ENCODE data around the gene EPB41L5. TPM values are rescaled to one million over a fixed set of nuclear protein-coding genes. Genes with fewer than 3 reads are reported as not detected.

Gene EPB41L5
- total RNA-seq, 1 experiment from 2014 or later: 83.0 TPM

- no peaks in the 10 kb centered on the region for H3K36me3 ChIP-seq (ENCODE audit: control insufficient read depth, insufficient read depth, low read length)
- Mint-ChIP-seq H3K27me3 (ENCODE audit: insufficient read depth, unreplicated experiment) (no peaks in the 10 kb centered on the region), H3K4me1 (ENCODE audit: low read depth, unreplicated experiment) (no peaks in the 10 kb centered on the region), H3K9me3 (ENCODE audit: unreplicated experiment) (no peaks in the 10 kb centered on the region), H3K36me3 (ENCODE audit: insufficient read depth, unreplicated experiment) (peaks cover 36% of the 10 kb centered on the region), H3K27ac (ENCODE audit: unreplicated experiment) (no peak overlapping the region), H3K4me3 (ENCODE audit: unreplicated experiment) (no peak overlapping the region)
- H3K9me3 ChIP-seq: no peaks in the 10 kb centered on the region
- BruUV-seq (replicated peaks): no TSS peak
- intact Hi-C loops (cut with micrococcal nuclease; ENCODE audit: unreplicated experiment): loop anchor here (2.0 kb wide), 1 partner anchor 131 kb away; no protein-coding TSS in a partner anchor
- no peak for TF ChIP-seq CTCF (IDR thresholded peaks at IDR 0.05; ENCODE audit: insufficient read depth in 1 of 2, low read depth in 1 of 2, low read length in 1 of 2, severe bottlenecking in 1 of 2, unreplicated experiment in 1 of 2)
- no peaks in the 10 kb centered on the region; the same call in 1 of the 2 replicates for H3K27me3 ChIP-seq (replicated peaks; ENCODE audit: control insufficient read depth, insufficient read depth, low read length)
- CTCF ChIA-PET: no interaction called here
- no peak overlapping the region for H3K4me3 ChIP-seq (ENCODE audit: low read depth, low read length)
- POLR2A ChIA-PET: no interaction called here
- no peaks in the 10 kb centered on the region for H3K4me1 ChIP-seq
- DNase-seq: no peak
These were observed 169.2 kb downstream of the EPB41L5 start for GRCh38 chr2:120182019-120182560.

GRCh38 chr2:120189189-120189588 lies 176.3 kb downstream of the EPB41L5 start:
- intact Hi-C loops (cut with micrococcal nuclease; ENCODE audit: unreplicated experiment): no loop called here
- DNase-seq: no peak
- H3K27ac Mint-ChIP-seq (ENCODE audit: unreplicated experiment): no peak overlapping the region
- no peaks in the 10 kb centered on the region for H3K27me3 Mint-ChIP-seq (ENCODE audit: insufficient read depth, unreplicated experiment)
- ChIA-PET POLR2A (interaction anchor here (0.6 kb wide), 1 partner anchor 128 kb away, joined by 3 read pairs; no protein-coding TSS in a partner anchor), CTCF (no interaction called here)
- Histone ChIP-seq H3K4me1 (no peaks in the 10 kb centered on the region), H3K9me3 (peaks cover 4% of the 10 kb centered on the region; the same call in 1 of the 2 replicates), H3K4me3 (ENCODE audit: low read depth, low read length) (no peak overlapping the region), H3K36me3 (ENCODE audit: control insufficient read depth, insufficient read depth, low read length) (no peaks in the 10 kb centered on the region), H3K27me3 (replicated peaks; ENCODE audit: control insufficient read depth, insufficient read depth, low read length) (no peaks in the 10 kb centered on the region)
- no peaks in the 10 kb centered on the region for H3K4me1 Mint-ChIP-seq (ENCODE audit: low read depth, unreplicated experiment)
- TF ChIP-seq CTCF (IDR thresholded peaks at IDR 0.05; ENCODE audit: insufficient read depth in 1 of 2, low read depth in 1 of 2, low read length in 1 of 2, severe bottlenecking in 1 of 2, unreplicated experiment in 1 of 2): no peak
- H3K9me3 Mint-ChIP-seq (ENCODE audit: unreplicated experiment): peaks cover 12% of the 10 kb centered on the region
- no TSS peak for BruUV-seq (replicated peaks)
- H3K36me3 Mint-ChIP-seq (ENCODE audit: insufficient read depth, unreplicated experiment): peaks cover 6% of the 10 kb centered on the region
- no peak overlapping the region for H3K4me3 Mint-ChIP-seq (ENCODE audit: unreplicated experiment)

GRCh38 chr2:120192280-120192679 lies 179.4 kb downstream of the EPB41L5 start:
- Mint-ChIP-seq H3K4me1 (ENCODE audit: low read depth, unreplicated experiment) (no peaks in the 10 kb centered on the region), H3K27me3 (ENCODE audit: insufficient read depth, unreplicated experiment) (no peaks in the 10 kb centered on the region), H3K9me3 (ENCODE audit: unreplicated experiment) (peaks cover 12% of the 10 kb centered on the region), H3K4me3 (ENCODE audit: unreplicated experiment) (no peak overlapping the region), H3K36me3 (ENCODE audit: insufficient read depth, unreplicated experiment) (no peaks in the 10 kb centered on the region), H3K27ac (ENCODE audit: unreplicated experiment) (no peak overlapping the region)
- Histone ChIP-seq H3K4me1 (no peaks in the 10 kb centered on the region), H3K36me3 (ENCODE audit: control insufficient read depth, insufficient read depth, low read length) (no peaks in the 10 kb centered on the region), H3K4me3 (ENCODE audit: low read depth, low read length) (no peak overlapping the region), H3K9me3 (peaks cover 4% of the 10 kb centered on the region; the same call in 1 of the 2 replicates), H3K27me3 (replicated peaks; ENCODE audit: control insufficient read depth, insufficient read depth, low read length) (no peaks in the 10 kb centered on the region)
- no peak for TF ChIP-seq CTCF (IDR thresholded peaks at IDR 0.05; ENCODE audit: insufficient read depth in 1 of 2, low read depth in 1 of 2, low read length in 1 of 2, severe bottlenecking in 1 of 2, unreplicated experiment in 1 of 2)
- POLR2A ChIA-PET: no interaction called here
- intact Hi-C loops (cut with micrococcal nuclease; ENCODE audit: unreplicated experiment): no loop called here
- BruUV-seq (replicated peaks): no TSS peak
- DNase-seq: no peak
- CTCF ChIA-PET: interaction anchor here (0.6 kb wide), 1 partner anchor 970 kb away, joined by 6 read pairs; no protein-coding TSS in a partner anchor
